MM.1S (cell line): ENCODE data around the gene CDK5RAP2.

Experiments
- DNase-seq: peaks from one replicate; pipeline ENCODE4 v3.0.0-alpha.2; 2015
- H2AFZ ChIP-seq: fragments of 300-600 bp; sonication (generic); 2 replicates; pipeline ENCODE4 v1.6.0; 2016; ENCODE audit warnings: antibody characterized with exemption, low read length
- H3F3A ChIP-seq: fragments of 300-600 bp; sonication (generic); 2 replicates; pipeline ENCODE4 v1.6.1; 2016; ENCODE audit warnings: mild to moderate bottlenecking, antibody characterized with exemption, low read length, moderate library complexity, mixed read lengths; ENCODE audit not compliant: insufficient read depth
- H3K27ac ChIP-seq: fragments of 300-600 bp; sonication (generic); 2 replicates; pipeline ENCODE4 v1.5.1; 2016; ENCODE audit warnings: mild to moderate bottlenecking, low read length
- H3K27me3 ChIP-seq: fragments of 300-600 bp; sonication (generic); replicated peaks from 2 replicates; pipeline ENCODE4 v1.6.0; 2016; ENCODE audit warnings: low read length; ENCODE audit not compliant: insufficient read depth
- H3K36me3 ChIP-seq: fragments of 300-600 bp; sonication (generic); replicated peaks from 2 replicates; pipeline ENCODE4 v1.6.1; 2016; ENCODE audit warnings: mild to moderate bottlenecking, low read length, mixed read lengths; ENCODE audit not compliant: insufficient read depth
- H3K4me1 ChIP-seq: fragments of 300-600 bp; sonication (generic); 2 replicates; pipeline ENCODE4 v1.6.1; 2016; ENCODE audit warnings: low read length, mixed read lengths
- H3K4me2 ChIP-seq: fragments of 300-600 bp; sonication (generic); 2 replicates; pipeline ENCODE4 v1.6.0; 2016; ENCODE audit warnings: low read depth, low read length
- H3K4me3 ChIP-seq: fragments of 300-600 bp; sonication (generic); 2 replicates; pipeline ENCODE4 v1.5.1; 2016; ENCODE audit warnings: low read length, mixed read lengths
- H3K79me2 ChIP-seq: fragments of 300-600 bp; sonication (generic); 2 replicates; pipeline ENCODE4 v1.6.1; 2016; ENCODE audit warnings: mixed run types, low read length, mixed read lengths
- H3K9ac ChIP-seq: fragments of 300-600 bp; sonication (generic); 2 replicates; pipeline ENCODE4 v1.6.1; 2016; ENCODE audit warnings: low read length, mixed read lengths
- H3K9me2 ChIP-seq: fragments of 300-600 bp; sonication (generic); replicated peaks from 2 replicates; pipeline ENCODE4 v1.6.1; 2016; ENCODE audit warnings: mild to moderate bottlenecking, low read length, mixed read lengths; ENCODE audit not compliant: insufficient read depth
- H3K9me3 ChIP-seq: fragments of 300-600 bp; sonication (generic); replicated peaks from 2 replicates; pipeline ENCODE4 v1.6.1; 2016; ENCODE audit warnings: mild to moderate bottlenecking, low read length, mixed read lengths; ENCODE audit not compliant: insufficient read depth
- H4K20me1 ChIP-seq: fragments of 300-600 bp; sonication (generic); 2 replicates; pipeline ENCODE4 v1.6.1; 2016; ENCODE audit warnings: mild to moderate bottlenecking, low read length, moderate library complexity, mixed read lengths; ENCODE audit not compliant: insufficient read depth
- CTCF ChIP-seq: fragments of 300-600 bp; sonication (generic); IDR thresholded peaks from 2 replicates; pipeline ENCODE4 v1.5.1; 2016; ENCODE audit warnings: antibody characterized with exemption, low read length, mixed read lengths
- EZH2 ChIP-seq: fragments of 300-600 bp; sonication (generic); optimal IDR thresholded peaks from 2 replicates; pipeline ENCODE3; 2017; ENCODE audit warnings: low read depth, mild to moderate bottlenecking, antibody characterized with exemption, low read length, mixed read lengths
- EZH2phosphoT487 ChIP-seq: fragments of 300-600 bp; sonication (generic); IDR thresholded peaks from 2 replicates; pipeline ENCODE4 v1.6.1; 2018; ENCODE audit warnings: antibody characterized with exemption, low read length

CDK5RAP2 gene

GRCh38 chr9:120410925-120411501, 169.0 kb downstream of the CDK5RAP2 start:
- Histone ChIP-seq H3K9me2 (no peaks in the 10 kb centered on the region), H3K79me2 (no peaks in the 10 kb centered on the region), H3K36me3 (peaks cover 10% of the 10 kb centered on the region; the same call in 1 of the 2 replicates), H3K4me2 (no peak overlapping the region), H3K4me1 (no peaks in the 10 kb centered on the region), H3K4me3 (no peak overlapping the region), H4K20me1 (no peaks in the 10 kb centered on the region), H3K9me3 (no peaks in the 10 kb centered on the region), H3F3A (no peaks in the 10 kb centered on the region), H2AFZ (no peak overlapping the region), H3K9ac (no peak overlapping the region), H3K27ac (no peak overlapping the region), H3K27me3 (no peaks in the 10 kb centered on the region)
- TF ChIP-seq EZH2 (no peak), EZH2phosphoT487 (no peak), CTCF (no peak)
- DNase-seq: no peak

DNA sequence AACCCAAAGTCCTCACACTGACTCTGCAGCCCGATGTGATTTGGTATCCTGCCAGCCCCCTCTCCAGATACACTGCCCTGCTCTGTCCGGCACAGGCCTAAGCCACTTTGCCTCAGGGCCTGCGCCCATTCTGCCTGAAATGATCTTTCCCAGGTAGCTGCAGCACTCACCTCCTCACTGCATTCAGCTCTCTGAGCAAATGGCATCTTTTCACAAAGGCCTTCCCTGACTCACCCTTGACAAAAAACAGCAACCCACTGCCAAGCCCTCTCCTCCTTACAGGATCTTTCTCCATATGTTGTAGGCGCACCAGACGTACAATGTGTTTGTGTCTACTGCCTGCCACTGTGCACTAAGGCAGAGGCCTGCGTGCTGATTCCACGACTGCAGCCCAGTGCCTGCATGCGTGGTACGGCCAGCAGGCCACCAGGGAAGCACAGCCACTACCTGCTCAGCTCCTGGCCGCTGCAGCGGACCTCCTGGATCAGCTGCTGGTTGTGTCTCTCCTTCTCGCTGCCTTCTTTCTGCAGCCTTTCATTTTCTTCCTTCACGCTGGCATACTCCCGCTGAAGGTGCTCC, 171.2 kb downstream of the CDK5RAP2 start:
- peaks cover 4% of the 10 kb centered on the region; the same call in 1 of the 2 replicates for H3K36me3 ChIP-seq

GRCh38 chr9:120405860-120406259, 174.1 kb downstream of the CDK5RAP2 start:
- no peaks in the 10 kb centered on the region for H3K9me2 ChIP-seq
- no peak for DNase-seq
- no peak overlapping the region for H3K27ac ChIP-seq
- H4K20me1 ChIP-seq: no peaks in the 10 kb centered on the region
- no peak overlapping the region for H2AFZ ChIP-seq
- H3K9ac ChIP-seq: no peak overlapping the region
- H3K4me1 ChIP-seq: no peaks in the 10 kb centered on the region
- no peaks in the 10 kb centered on the region for H3K79me2 ChIP-seq
- TF ChIP-seq EZH2phosphoT487 (no peak), CTCF (no peak), EZH2 (no peak)
- H3K4me3 ChIP-seq: no peak overlapping the region
- no peaks in the 10 kb centered on the region for H3K9me3 ChIP-seq
- H3K36me3 ChIP-seq: peaks cover 13% of the 10 kb centered on the region; the same call in 1 of the 2 replicates
- H3K27me3 ChIP-seq: no peaks in the 10 kb centered on the region
- H3F3A ChIP-seq: no peaks in the 10 kb centered on the region
- no peak overlapping the region for H3K4me2 ChIP-seq

More for the DNA sequence above, 171.2 kb downstream of the CDK5RAP2 start:
- H2AFZ ChIP-seq: no peak overlapping the region
- no peaks in the 10 kb centered on the region for H3F3A ChIP-seq
- H3K4me1 ChIP-seq: no peaks in the 10 kb centered on the region
- H3K27me3 ChIP-seq: no peaks in the 10 kb centered on the region
- DNase-seq: no peak
- TF ChIP-seq EZH2phosphoT487: no peak
- H3K79me2 ChIP-seq: no peaks in the 10 kb centered on the region
- no peaks in the 10 kb centered on the region for H3K9me3 ChIP-seq
- no peaks in the 10 kb centered on the region for H3K9me2 ChIP-seq
- H4K20me1 ChIP-seq: no peaks in the 10 kb centered on the region
- no peak overlapping the region for H3K27ac ChIP-seq
- H3K9ac ChIP-seq: no peak overlapping the region
- no peak overlapping the region for H3K4me2 ChIP-seq
- H3K4me3 ChIP-seq: no peak overlapping the region

DNA sequence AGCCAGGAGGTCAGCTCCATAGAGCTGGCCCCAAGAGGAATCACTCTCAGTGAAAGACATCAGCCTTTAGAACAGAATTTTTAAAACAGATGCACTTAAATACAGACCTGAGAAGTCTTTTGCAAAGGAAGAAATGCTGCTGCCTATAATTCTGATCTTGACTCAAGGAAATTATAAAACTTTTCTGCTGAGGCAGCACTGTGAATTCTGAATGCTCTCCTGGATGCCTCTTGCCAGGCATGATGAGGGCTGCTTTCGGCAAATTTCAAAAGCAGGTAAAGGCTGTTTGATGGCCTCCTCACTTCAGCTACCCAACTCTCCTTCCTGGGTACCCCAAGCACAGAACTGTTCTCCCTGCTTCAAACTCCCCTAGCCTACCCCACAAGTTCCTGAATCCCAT, 174.8 kb downstream of the CDK5RAP2 start:
- no peak overlapping the region for H3K4me2 ChIP-seq
- no peaks in the 10 kb centered on the region for H3K9me3 ChIP-seq
- no peak for TF ChIP-seq EZH2
- TF ChIP-seq EZH2phosphoT487: no peak
- TF ChIP-seq CTCF: no peak
- no peak overlapping the region for H3K9ac ChIP-seq
- DNase-seq: no peak
- no peaks in the 10 kb centered on the region for H3K79me2 ChIP-seq
- H3K4me1 ChIP-seq: no peaks in the 10 kb centered on the region
- no peaks in the 10 kb centered on the region for H3K9me2 ChIP-seq
- H3F3A ChIP-seq: no peaks in the 10 kb centered on the region
- H3K4me3 ChIP-seq: no peak overlapping the region
- peaks cover 13% of the 10 kb centered on the region; the same call in 1 of the 2 replicates for H3K36me3 ChIP-seq
- H4K20me1 ChIP-seq: no peaks in the 10 kb centered on the region
- no peak overlapping the region for H2AFZ ChIP-seq
- no peak overlapping the region for H3K27ac ChIP-seq
- H3K27me3 ChIP-seq: no peaks in the 10 kb centered on the region
